ENCODE data around the gene FEM1C.

Gene FEM1C, protein sequence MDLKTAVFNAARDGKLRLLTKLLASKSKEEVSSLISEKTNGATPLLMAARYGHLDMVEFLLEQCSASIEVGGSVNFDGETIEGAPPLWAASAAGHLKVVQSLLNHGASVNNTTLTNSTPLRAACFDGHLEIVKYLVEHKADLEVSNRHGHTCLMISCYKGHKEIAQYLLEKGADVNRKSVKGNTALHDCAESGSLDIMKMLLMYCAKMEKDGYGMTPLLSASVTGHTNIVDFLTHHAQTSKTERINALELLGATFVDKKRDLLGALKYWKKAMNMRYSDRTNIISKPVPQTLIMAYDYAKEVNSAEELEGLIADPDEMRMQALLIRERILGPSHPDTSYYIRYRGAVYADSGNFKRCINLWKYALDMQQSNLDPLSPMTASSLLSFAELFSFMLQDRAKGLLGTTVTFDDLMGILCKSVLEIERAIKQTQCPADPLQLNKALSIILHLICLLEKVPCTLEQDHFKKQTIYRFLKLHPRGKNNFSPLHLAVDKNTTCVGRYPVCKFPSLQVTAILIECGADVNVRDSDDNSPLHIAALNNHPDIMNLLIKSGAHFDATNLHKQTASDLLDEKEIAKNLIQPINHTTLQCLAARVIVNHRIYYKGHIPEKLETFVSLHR

DNA sequence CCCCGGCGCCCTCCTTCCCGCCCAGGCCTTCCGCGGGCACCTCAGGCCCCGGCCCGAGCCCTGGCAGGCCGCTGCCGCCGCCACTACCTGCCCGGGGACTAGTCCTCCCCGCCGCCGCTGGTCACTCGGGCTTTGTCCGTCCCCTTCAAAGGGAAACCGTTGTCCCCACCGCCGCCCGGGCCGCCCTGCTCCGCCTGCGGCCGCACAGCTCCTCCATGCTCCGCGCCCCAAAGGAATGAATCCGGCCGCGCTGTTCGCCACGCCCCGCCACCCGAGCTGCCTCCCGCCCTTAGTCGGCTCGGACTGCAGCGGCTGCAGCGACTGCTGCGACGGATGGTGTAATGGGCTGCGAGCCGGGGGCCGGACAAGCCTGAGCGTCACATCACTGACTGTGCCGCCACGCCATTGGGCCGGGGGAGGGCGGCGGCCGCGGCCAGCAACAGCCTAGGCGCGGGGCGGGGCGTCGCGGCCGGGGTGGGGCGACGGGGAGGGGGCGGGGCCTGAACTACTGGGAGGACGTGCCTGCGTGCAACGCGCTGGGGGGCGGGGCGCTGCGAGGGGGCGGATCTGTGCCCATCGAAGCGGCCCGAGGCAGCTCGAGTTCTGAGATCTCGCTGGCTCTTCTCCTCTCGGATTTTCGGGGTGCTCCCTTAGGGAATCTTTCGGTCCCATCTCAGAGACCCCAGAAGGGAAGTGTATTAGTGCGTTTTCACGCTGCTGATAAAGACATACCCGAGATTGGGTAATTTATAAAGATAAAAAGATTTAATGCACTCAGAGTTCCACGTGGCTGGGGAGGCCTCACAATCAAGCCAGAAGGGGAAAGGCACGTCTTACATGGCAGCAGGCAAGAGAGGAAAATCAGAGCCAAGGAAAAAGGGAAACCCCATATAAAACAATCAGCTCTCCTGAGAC lies at the start of gene FEM1C:
TSS of gene FEM1C (minus strand) at position 340 of the 915 bp plus-strand sequence. CDS start 1,282 bp downstream, outside the sequence.
- peak; percentile 93 for DNase-seq

DNA sequence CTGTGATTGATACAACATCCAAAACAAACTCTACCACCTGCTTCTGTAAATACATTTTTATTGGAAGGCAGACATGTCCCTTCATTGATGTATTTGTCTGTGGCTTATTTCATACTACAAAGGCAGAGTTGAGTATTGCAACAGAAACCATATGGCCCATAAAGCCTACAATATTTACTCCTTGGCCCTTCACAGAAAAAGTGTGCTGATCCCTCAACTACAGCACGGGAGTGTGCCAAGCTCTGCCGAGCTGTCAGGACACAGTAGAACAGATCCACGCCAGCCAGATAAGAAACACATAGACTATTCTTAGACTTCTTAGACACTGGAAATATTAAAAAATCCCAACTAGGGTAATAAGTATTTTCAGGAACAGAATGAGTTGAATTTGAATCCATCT lies 44.5 kb upstream of the FEM1C start:
- no peak for DNase-seq

DNA sequence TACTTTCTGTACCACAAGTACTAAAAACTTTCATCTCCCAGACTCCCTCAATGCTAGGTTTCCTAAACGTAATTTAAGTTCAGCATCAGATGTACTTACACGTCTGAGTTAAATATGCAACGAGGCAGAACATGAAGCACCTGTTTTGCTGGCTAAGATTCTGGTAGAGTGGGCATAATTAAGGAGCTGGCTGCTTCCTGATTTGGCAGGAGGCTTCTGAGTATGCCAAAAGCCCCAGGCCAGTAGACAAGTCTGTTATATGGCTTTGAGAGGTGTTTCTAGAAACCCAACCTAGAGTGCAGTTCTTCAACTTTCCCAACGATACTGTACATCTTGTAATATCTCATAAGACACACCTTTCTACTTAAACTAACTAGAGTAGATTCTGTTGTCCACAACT lies 44.1 kb upstream of the FEM1C start:
- no peak for DNase-seq

DNA sequence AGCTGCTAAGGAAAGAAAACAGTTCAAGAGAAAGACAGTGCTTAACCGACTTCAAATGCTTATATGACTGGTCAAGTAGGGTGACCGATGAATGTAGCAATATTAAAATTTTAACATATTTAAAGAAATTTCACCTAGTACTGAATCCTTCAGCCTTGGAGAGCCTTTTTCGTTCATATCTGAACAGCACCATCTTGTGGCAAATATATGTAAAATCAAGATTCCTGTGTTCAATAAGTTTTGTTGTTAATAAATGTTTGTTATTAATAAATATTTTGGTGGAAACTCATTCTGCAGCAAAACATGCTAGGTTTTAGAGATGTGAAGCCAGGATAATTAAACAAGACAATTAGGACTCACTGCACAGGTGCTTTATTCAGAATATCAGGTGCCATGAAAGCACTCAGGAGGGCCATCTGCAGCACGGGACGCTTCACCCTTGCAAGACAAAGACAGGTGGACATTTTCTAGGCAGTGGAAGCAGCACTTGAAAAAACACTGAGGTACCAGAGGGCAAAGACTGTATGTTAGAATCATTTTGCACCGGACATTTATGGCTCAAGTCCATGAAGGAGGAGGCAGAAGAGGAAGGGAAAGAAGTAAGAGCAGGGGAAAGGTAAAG lies 42.1 kb upstream of the FEM1C start:
- DNase-seq, result no peak

DNA sequence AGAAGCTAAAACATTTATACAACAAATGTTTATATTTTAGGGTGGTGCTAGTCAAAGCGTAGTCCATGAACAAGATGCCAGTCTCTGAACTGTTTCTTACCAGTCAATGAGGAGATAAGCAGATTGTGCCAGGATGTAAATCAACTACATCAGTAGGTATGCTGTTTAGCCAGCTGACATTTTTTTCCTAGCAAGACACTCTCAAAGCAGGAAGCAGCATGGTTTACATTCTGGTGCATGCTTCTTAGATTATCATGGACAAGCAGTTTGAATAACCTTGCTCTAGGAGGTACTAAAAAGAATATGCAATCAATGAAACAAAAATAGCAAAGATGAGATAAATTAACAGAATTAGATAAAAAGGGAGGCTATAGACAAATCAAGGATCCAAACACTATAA lies 40.7 kb upstream of the FEM1C start:
- no peak for DNase-seq

DNA sequence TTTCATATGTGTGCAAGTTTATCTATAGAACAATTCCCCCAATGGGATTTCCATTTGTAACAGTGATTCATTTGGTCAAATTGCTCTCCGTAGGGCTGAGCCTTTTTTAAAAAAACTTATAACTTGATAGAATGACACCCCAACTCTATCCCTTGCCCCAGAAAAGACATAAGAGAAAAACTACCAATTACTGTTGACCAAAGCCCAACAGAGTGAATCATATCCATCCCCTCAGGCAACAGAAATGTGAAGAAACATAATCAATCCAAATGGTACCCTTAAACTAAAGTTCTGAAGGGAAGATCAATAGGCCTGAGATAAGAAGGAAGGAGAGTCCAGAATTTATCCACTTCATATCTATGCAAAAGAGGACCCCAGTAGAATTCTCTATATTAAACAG lies 39.9 kb upstream of the FEM1C start:
- DNase-seq, result no peak

DNA sequence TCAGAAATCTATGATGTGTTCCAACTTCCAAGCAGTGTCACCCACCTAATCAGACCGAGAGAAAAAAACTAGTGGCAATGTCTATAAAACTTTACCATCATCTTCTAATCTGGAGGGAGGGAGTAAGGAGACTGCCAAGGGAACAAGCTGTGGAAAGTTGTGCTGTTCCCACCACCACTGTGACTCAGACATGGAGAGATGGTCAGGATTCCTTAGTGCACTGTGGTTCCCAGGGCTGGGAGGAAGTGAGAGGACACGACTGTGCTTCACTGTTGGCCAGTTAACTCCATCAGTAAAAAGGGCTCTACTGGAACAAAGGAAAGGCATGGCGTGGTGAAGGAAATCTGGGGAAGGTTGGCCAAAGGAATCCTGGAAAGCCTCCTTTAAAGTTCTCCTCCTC lies 38.9 kb upstream of the FEM1C start:
- no peak for DNase-seq

DNA sequence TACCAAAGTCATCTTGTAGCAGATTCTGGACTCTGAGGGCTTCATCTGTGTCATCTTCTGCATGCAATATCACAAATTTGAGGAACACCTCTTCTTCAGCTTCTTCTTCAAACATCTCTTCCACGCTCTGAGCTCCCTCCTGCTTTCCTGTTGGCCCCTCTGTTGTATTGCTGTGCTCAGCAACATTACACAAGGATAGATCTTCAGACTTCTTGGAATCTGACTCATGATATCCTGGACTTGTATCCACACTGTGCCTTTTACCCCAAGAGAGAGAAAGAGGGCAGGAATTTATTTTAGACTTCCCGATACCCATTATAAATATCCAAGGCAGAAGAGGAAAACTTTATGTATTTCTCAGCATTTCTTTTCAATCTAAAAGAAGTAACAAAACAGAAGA lies 36.4 kb upstream of the FEM1C start:
- no peak for DNase-seq

DNA sequence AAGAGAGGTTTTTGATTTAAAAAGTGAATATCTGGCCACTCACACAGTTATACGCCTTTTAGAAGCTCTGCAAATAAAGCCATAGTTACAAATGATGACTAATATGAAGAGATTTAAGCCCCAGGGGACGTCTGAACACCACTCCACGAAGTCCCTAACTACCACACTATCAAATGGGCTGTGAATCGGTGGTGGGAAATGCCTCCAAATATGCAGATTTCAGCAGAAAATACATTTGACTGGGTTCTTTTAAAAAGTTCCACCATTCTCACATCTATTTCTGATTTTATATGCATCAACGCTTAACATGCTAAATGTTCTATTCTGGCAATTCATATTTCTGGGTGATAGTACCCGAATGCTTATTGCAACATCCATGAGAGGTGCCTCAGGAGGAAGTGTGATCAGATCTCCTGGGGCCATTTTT lies 35.2 kb upstream of the FEM1C start:
- no peak for DNase-seq

DNA sequence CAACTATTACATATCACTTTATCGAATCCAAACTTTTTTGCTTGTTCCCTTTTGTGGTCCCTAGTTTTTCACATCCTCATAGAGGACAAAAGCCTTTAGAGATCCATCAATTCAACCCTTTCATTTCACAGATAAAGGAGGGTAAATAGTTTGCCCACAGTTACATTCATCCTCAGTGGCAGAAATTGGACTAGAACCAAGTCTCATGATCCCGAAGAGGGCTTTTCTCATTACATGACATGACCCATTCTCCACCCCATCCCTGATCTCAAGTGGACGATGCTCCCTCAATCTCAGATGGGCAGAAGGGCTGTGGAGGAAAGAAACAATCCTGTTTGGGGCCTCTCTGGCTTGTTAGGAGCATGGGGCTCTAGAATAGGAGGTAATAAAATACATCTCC lies 34.6 kb upstream of the FEM1C start:
- DNase-seq, result no peak

DNA sequence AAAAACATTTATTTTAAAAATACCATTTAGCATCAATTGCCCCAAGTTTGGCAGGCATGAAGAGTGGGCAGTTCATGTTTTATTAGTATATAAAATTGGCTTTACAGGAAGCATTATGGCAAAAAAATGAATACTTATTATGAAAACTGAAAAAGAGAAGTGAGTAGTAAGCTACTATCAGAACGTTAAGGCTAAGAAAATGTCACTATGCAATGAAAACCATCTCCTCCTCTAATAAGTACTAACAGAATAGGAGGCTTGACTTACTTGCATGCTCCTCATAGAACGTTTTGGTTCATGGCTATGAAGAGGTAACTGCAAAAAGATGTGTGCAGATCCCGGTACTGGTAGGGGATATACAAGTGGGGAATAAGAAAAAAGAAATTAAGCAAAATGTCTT lies 34.1 kb upstream of the FEM1C start:
- DNase-seq, result no peak

DNA sequence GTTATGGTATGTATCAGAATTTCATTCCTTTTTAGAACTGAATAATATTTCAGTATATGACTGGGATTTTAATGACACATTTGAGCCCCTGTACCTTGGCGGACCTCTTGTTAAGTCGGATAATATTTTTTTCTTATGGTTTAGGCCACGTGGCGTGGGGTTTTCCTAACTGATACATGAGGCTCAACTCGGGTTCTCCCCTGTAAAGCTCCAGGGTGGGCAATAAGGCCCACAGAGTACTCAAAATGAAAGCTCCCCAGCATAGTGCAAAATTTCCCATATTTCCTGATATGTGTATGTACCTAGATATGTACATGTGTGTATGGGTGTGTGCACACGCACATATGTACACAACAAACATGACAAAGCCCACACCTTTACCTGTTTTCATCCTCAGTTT lies 33.2 kb upstream of the FEM1C start:
- DNase-seq, result no peak

DNA sequence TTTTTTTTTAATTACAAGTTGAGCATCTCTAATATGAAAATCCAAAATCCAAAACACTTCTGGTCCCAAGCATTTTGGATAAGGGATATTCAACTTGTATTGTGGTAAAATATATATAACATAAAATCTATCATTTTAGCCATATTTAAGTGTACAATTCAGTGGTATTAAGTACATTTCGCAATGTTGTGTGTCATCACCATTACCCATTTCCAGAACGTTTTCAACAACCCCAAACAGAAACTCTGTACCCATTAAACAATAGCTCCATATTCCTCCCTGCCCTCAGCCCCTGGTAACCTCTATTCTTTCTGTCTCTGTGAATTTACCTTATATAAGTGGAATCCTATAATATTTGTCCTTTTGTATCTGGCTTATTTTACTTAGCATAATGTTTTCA lies 32.8 kb upstream of the FEM1C start:
- no peak for DNase-seq

DNA sequence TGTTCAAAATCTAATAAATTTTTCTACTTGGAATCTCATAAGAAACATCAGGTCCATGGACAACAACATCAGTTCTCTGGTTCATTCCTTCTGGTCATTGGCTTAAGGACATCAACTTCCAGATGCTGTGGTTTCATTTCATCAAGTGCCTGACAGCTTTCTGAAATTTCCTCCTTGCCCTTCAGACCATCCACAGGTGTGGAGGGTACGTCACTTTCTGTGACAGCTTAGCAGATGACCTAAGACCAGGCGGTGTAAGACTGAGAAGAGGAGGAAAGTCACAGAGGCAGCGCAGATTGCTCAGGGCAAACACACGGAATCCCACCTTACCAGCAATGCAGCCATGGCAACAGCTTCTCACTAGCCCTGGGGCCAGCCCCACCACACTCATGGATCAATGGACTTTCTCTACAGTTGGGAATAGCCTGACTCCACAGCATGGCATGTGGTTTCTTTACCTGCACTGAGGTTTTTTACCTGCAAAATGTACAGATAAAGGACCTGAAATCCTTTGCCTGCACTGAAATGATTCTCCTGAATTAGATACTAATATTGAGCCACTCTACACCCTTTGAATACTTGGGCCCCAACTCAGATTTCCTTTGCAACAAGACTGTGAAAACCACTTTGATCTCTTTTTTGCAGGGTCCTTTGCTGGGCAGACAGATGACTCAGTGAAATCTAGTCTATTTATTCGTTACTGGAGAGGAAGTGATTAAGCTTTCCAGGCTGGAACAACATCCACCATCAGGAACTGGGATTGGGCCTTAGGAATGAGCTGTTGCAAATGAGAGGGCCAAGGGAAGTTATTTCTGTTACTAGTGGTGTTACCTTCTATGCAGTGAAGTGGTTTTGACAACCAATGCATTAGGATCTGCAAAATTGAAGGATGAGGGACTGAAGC lies 30.8 kb upstream of the FEM1C start:
- DNase-seq, result no peak

DNA sequence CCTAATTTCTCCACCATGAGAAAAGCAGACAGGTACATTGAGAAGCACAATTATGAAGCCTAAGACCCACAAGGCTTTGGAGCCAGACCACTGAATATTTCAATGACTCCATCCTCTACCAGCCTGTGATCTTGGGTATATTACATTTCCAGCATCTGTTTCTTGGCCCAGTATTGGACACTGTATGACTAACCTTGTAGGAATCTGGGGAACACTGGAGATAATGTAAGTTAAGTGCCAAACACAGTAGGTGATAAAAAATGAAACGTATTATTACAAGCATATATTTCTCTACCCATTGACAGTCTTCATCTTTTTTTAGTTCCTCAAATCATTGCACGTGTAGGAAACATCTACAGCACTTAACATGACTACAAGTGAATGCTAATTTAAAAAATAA lies 28.6 kb upstream of the FEM1C start:
- DNase-seq, result no peak

DNA sequence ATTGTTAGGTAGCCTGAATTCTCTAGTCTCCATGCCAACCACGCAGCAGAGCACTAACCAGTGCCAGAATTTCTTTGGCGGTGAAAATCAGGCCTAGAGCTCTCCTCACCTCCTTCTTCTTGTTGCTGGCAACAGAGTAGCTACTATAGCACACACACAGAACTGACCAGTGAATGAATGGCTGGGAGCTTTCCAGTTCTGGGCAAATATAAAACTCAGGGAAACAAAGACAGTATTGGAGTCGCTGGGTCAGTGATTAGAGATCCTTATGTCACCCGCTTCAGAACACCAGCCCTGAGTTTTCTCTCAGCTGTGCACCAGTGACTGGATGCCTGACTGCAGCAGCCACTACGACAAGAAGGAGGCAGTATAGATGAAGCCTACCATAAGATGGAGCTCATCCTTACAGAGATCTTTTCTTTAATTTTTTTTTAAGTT lies 26.9 kb upstream of the FEM1C start:
- DNase-seq, result no peak

DNA sequence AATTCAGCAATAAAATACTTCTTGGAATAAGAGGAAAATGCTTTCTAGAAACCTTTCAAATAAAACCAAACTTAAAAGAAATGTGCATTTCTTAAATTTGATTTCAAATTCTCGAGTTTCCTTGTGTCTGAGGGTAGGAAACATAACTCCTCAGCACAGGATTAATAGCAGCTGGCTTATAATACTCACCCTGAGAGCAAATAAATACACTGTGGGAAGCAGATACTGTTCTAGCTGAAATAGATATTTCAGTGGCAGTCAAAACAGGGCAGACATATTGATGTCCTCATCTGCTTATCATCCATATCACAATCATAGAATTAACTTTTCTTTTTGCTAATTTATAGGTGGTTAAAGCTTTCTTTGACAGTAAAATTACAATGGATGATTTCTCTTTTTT lies 24.1 kb upstream of the FEM1C start:
- DNase-seq, result no peak

DNA sequence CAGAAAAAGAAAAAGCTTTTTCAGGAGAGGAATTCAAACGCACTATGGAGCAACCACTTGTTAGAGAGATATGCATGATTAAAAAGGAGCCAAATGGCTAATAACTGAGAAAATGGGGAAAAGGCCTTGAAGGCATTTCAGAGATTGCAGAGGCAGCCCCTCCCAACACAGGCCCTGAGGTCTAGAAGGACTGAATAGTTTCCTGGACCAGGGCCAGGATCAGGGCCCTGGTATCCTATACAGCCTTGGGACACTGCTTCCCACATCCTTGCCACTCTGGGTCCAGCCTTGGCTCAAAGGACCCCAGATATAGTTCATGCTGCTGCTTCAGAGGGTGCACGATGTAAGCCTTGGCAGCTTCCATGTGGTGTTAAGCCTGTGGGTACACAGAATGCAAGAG lies 20.7 kb upstream of the FEM1C start:
- no peak for DNase-seq

DNA sequence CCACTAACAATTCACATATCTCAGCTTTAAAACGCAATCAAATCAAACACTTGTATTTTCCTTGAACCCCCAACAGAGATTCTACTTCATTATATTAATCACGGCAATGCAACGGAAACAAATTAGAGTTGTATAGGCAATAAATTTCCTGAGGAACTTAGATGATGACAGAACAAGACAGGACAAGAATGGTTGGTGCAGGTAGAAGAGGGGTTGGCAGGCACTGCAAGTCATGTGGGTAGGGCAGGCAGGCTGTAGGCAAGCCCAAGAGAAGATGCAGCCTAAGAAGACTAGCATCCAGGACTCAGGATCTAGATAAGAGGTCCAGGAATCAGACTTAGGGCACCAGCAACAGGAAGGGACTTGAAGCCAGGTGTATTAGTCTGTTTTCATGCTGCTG lies 16.6 kb upstream of the FEM1C start:
- DNase-seq, result no peak

DNA sequence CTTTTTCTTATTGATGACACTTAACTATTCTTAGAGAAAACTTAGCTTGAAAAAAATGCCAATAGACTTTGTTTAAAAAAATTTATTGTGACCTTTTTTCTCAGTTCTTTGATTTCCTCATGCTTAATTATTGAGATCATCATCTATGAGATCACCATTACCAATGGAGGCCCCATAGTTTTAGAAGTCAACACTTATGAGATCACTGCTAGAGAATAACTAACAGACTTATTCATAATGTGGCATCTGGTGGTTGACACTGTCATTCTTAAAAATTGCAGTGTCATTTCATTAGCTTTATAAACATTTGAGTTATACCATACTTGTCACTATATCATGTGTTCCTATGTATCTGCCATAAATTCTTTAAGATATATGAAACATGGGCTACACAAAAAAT lies 14.9 kb upstream of the FEM1C start:
- no peak for DNase-seq

DNA sequence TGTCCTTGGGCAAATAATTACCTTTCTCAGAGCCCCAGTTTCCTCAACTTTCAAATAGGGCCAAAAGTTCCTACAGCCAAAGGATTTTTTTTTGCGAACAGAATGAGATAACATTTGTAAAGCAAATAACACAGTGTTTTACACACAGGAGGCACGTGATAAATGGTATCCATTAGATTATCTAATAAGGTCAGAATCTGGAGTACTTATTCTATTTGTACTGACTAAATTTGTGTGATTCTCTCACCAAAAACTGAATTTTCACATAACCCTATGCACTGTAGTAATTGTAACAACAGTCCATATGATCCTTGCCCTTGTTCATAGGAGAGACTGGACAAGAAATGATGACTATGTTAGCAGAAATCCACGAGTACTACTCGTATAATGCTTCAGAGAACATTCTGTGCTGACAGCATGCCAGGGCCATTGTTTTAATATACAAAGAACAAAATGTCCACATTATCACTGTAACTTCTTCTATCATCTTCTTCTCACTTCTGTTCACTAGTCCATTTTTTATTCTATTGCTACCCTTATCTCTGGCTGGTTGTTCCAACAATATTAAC lies 13.9 kb upstream of the FEM1C start:
- no peak for DNase-seq
